Erythroblast (primary cell): ENCODE data around the gene CECR2.

Experiments used
- GATA1 ChIP-seq: IDR thresholded peaks from 2 replicates; pipeline ENCODE4 v1.6.1; 2011; ENCODE audit warnings: low read depth, mild to moderate bottlenecking, control low read depth, low read length, moderate library complexity
- POLR2A ChIP-seq: IDR thresholded peaks from 2 replicates; pipeline ENCODE4 v1.6.1; 2011; ENCODE audit warnings: mild to moderate bottlenecking, low read length

DNA sequence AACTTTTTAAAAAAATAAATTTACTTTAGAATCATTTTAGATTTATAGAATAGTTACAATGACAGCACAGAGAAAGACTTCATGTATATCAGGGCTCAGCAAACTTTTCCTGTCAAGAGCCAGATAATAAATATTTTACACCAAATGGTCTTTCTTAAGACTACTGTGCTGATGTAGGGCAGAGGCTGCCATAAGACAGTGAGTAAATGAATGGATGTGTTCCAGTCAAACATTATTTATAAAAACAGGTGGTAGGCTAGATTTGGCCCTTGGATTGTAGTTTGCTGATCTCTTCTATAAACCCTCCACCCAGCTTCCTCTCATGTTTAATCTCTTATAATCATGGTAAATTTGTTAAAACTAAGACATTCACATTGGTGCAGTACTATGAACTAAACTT lies 33.0 kb downstream of the CECR2 start:
- TF ChIP-seq POLR2A, result no peak
- no peak for TF ChIP-seq GATA1
